Skeletal muscle tissue (tissue), 4 donors: Measurements from ENCODE around the gene SLAIN2. TPM values are rescaled to one million over a fixed set of nuclear protein-coding genes. Genes with fewer than 3 reads are reported as not detected.

Experiments used
- H3K27ac ChIP-seq: one replicate; pipeline ENCODE4 v1.7.0; 2013; ENCODE audit warnings: mild to moderate bottlenecking, low read depth, low read length, inconsistent platforms
- H3K27me3 ChIP-seq, 3 donors: one replicate each; pipeline ENCODE4 v1.7.0; 2013; ENCODE audit warnings: low read length in 3 of 3; ENCODE audit not compliant: control insufficient read depth in 3 of 3, insufficient read depth in 3 of 3
- H3K36me3 ChIP-seq, 3 donors: one replicate each; pipeline ENCODE4 v1.7.0; 2013; ENCODE audit warnings: low read length in 3 of 3; ENCODE audit not compliant: control insufficient read depth in 3 of 3, insufficient read depth in 3 of 3
- H3K4me1 ChIP-seq, 3 donors: one replicate each; pipeline ENCODE4 v1.7.0; 2013; ENCODE audit warnings: low read length in 3 of 3, mild to moderate bottlenecking in 3 of 3; ENCODE audit not compliant: control insufficient read depth in 3 of 3, insufficient read depth in 3 of 3
- H3K4me3 ChIP-seq, 3 donors: one replicate each; pipeline ENCODE4 v1.7.0; 2013; ENCODE audit warnings: low read length in 3 of 3
- H3K9ac ChIP-seq, 3 donors: one replicate each; pipeline ENCODE4 v1.7.0; 2013; ENCODE audit warnings: low read length in 3 of 3, mild to moderate bottlenecking in 3 of 3, moderate library complexity in 2 of 3, low read depth in 1 of 3
- H3K9me3 ChIP-seq, 3 donors: one replicate each; pipeline ENCODE4 v1.7.0; 2013; ENCODE audit warnings: low read length in 3 of 3; ENCODE audit not compliant: control insufficient read depth in 3 of 3
- total RNA-seq: library from RNA; depleted of rRNA; stranded (reverse); fragments of >200 nt; gene quantifications from one replicate; pipeline ENCODE4 v1.2.3, GENCODE V29; 2014
- donor health status: Osteomylitis.

The SLAIN2 gene
- total RNA-seq, 1 donor from 2014 or later: 53.8 TPM

DNA sequence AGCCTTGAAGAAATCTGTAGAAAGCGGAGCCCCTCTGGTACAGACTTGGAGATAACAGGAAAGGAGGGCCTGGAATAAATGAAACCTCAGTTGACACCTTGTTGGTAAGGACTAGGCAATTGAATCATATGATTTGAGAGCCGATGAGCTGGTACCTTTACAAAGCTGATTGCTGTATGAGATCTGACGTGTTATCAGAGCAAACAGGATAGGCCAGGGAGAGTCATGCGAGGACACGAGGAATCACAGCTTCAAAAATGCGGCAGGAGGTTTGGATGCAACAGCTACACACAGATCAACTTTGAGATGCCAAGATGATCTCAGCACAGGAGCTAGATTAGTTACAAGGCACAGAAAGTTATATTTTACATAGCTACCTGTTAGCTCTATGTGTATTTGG, 134.4 kb downstream of the SLAIN2 start:
- Histone ChIP-seq H3K4me3 (no peak overlapping the region), H3K9me3 (no peaks in the 10 kb centered on the region)

More for the DNA sequence above, 134.4 kb downstream of the SLAIN2 start:
- Histone ChIP-seq H3K9ac (no peak overlapping the region), H3K4me1 (no peaks in the 10 kb centered on the region), H3K27ac (no peak overlapping the region), H3K27me3 (peaks cover 0 to 2% (median 0%) of the 10 kb centered on the region in 3 donors), H3K36me3 (no peaks in the 10 kb centered on the region)

Other genes starting within 250 kb of the SLAIN2 start
- 0.52 TPM for gene TXK, start 207.3 kb upstream of the SLAIN2 start, total RNA-seq
- gene TEC, start 71.7 kb upstream of the SLAIN2 start, total RNA-seq: 0.52 TPM
- 2.6 TPM for gene SLC10A4, start 141.8 kb downstream of the SLAIN2 start, total RNA-seq
- gene ZAR1, start 148.7 kb downstream of the SLAIN2 start, total RNA-seq: not detected